ENCODE measurements around the gene DBP.

DNA sequence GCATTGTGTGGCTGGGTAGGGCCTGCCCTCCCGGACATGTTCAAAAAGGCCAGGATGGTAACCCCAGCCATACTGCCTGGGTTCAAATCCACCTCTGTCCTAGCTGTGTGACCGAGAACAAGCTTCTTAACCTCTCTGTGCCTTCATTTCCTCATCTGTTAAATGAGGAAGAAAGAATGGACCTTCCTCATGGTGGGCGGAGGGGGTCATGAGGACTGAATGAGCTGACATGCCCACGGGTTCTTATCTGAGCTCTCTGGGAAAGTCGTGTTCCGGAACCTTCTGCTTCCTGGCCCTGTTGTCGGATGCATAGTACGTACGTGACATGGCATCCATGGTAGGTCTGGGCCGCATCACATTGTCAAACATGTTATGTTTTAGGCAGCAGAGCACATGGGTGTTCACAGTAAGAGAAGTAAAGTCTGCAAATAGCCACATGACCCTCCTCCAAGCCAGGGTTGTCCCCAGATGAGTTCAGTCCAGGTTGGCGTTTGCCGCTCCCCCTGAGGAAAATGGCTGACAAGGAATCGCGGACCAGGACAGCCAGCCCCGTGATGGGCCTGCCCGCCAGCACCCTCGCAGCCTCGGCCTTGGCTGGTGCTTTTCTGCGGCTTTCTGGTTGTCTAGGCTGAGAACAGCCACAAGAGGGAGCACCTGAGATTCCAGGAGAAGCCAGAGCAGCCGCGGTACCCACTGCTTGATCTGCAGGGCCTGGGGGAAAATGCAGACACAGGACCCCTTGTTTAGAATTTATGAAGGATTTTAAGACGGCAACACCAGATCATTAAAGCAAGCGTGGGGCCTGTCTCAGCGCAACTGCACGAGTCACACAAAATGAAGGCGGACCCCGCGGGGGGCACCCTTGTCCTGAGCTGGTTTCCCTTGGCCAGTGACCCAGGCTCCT lies 38.0 kb upstream of the DBP start:
- TF ChIP-seq POLR2A (IDR thresholded peaks at IDR 0.05; ENCODE audit: low read depth, low read length) (no peak), POLR2AphosphoS5 (IDR thresholded peaks at IDR 0.05; ENCODE audit: low read depth, low read length) (no peak), SPI1 (IDR thresholded peaks at IDR 0.05; ENCODE audit: low read depth, low read length) (no peak), TAF1 (IDR thresholded peaks at IDR 0.05; ENCODE audit: low read depth, low read length) (no peak)
